Bronchial epithelial cell (primary cell): Measurements from ENCODE around the gene SLC6A3. TPM values are rescaled to one million over a fixed set of nuclear protein-coding genes. Genes with fewer than 3 reads are reported as not detected.
"Not testable (repeated sequence)": the region's sequence is repeated elsewhere in the genome, so short reads cannot be mapped to it uniquely, and the experiment has no call there.

ENCODE experiments used
- DNase-seq: peaks from one replicate; pipeline ENCODE4 v3.0.0-alpha.2; 2010; ENCODE audit warnings: low read depth
- FAIRE-seq: peaks from 2 replicates; lab custom pipeline; 2011; peaks lifted over from hg19 to GRCh38; lab: Jason Lieb, UNC
- H3K27me3 ChIP-seq: 2 replicates; pipeline ENCODE4 v1.5.1; 2011; ENCODE audit warnings: low read length; ENCODE audit not compliant: control insufficient read depth, insufficient read depth
- H3K36me3 ChIP-seq: 2 replicates; pipeline ENCODE4 v1.5.1; 2011; ENCODE audit warnings: low read length; ENCODE audit not compliant: control insufficient read depth, insufficient read depth
- H3K4me3 ChIP-seq: 2 replicates; pipeline ENCODE4 v1.5.1; 2011; ENCODE audit warnings: mild to moderate bottlenecking, low read depth, low read length, control low read depth
- total RNA-seq: library from RNA; depleted of rRNA; stranded (reverse); fragments of >200 nt; gene quantifications from 2 replicates; pipeline ENCODE4 v1.2.1, GENCODE V29; 2014
- TF ChIP-seq, protein P1 (sequence below): IDR thresholded peaks from 2 replicates; pipeline ENCODE4 v1.5.1; 2011; ENCODE audit warnings: mild to moderate bottlenecking, moderate library complexity, low read length, control low read depth, inconsistent platforms; ENCODE audit not compliant: insufficient read depth, severe bottlenecking

Gene SLC6A3
- total RNA-seq, 1 donor from 2014 or later: not detected

DNA sequence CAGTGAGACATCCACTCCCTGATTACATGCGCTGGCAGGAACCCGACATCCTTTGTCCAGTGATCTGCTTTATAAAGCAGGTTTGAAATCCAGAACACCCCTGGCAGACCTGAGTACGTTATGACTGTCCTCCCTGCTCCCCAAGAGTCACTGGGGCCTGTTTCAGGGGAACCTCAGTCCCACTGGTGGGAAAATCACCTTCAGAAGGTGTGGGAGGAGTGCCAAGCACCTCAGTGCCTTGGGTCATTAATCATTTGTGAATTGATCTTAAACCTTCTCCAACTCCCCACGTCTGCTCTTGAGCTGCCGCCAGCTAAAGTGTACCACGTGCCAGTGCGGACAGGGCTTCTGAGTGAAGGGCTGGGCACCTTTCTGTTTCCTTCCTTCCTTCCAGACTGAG lies 16.2 kb downstream of the SLC6A3 start:
- H3K4me3 ChIP-seq: no peak overlapping the region
- H3K36me3 ChIP-seq: no peaks in the 10 kb centered on the region
- no peak for FAIRE-seq
- H3K27me3 ChIP-seq: no peaks in the 10 kb centered on the region
- TF ChIP-seq, protein P1, sequence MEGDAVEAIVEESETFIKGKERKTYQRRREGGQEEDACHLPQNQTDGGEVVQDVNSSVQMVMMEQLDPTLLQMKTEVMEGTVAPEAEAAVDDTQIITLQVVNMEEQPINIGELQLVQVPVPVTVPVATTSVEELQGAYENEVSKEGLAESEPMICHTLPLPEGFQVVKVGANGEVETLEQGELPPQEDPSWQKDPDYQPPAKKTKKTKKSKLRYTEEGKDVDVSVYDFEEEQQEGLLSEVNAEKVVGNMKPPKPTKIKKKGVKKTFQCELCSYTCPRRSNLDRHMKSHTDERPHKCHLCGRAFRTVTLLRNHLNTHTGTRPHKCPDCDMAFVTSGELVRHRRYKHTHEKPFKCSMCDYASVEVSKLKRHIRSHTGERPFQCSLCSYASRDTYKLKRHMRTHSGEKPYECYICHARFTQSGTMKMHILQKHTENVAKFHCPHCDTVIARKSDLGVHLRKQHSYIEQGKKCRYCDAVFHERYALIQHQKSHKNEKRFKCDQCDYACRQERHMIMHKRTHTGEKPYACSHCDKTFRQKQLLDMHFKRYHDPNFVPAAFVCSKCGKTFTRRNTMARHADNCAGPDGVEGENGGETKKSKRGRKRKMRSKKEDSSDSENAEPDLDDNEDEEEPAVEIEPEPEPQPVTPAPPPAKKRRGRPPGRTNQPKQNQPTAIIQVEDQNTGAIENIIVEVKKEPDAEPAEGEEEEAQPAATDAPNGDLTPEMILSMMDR: no peak
- no peak for DNase-seq

DNA sequence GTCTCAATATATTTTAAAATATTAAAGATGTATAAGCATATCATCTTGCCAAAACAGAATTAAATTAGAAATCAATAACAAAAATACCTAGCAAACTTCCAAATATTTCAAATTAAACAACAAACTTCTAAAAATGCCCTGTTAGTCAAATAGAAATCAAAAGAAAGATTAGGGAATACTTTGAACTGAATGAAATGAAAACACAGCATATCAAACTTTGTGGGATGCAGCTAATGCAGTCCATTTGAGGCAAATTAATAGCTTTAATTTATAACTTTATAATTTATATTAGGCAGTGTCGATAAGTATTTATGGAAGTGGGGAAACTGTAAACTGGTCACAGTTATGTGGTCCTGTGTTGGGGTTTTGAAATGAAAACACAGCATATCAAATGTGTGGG lies 17.1 kb downstream of the SLC6A3 start:
- DNase-seq (no peak), FAIRE-seq (no peak)
- TF ChIP-seq, protein P1: no peak
- H3K27me3 ChIP-seq: no peaks in the 10 kb centered on the region
- H3K4me3 ChIP-seq: no peak overlapping the region
- H3K36me3 ChIP-seq: no peaks in the 10 kb centered on the region

DNA sequence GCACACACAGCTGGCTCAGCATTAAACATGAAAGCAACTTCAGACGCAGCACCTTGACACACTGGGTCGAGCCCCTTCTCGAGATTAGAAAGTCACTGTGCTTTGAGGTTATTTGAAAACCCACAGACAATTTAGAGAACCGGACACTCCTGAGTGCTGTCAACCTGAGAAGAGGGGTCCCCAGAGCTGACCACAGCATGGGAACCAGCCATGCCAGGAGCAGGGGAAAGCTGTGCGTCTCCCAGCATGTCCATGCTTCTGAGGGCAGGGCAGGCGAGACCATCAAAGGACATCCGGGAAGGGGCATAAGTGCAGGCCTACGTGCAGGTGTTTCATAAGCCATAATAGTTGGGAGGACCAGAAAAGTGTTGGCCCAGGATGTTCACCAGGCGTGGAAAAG lies 20.5 kb downstream of the SLC6A3 start:
- Histone ChIP-seq H3K27me3 (no peaks in the 10 kb centered on the region), H3K36me3 (no peaks in the 10 kb centered on the region), H3K4me3 (no peak overlapping the region)
- FAIRE-seq: no peak
- TF ChIP-seq, protein P1: no peak
- DNase-seq: no peak

DNA sequence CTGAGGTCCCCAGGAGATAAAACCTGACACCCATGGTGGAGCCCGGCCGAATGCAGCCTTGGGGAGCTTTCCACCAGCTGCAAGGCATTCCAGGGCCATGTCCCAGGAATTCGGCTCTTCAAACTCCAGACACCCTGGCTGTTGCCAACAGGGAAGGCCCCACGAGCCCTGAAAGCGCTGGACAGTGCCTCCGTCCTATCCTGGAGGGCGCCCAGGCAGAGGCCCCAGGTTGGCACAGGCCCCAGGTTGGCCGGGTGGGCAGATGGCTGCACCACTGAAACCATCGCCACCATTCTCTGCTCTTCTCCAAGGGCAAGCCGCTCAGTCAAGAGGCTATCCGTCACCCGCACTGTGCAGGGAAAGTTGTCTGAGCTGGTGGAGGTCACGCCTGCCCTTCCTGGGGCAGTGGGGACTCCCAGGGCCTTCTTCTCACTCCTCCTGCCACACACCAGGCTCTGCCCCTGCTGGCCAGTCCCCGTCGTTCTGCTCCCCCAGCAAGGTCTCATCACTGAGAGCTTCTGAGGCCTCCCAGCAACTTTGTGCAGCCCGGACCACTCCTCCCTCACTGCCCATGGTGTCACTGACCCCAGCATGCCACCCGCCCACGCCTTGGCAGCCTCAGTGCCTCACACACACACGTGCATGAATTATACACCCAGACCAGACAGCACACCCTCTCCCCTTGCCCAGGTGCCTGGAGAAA lies 21.2 kb downstream of the SLC6A3 start:
- DNase-seq (no peak), FAIRE-seq (no peak)
- TF ChIP-seq, protein P1: no peak
- Histone ChIP-seq H3K27me3 (no peaks in the 10 kb centered on the region), H3K36me3 (no peaks in the 10 kb centered on the region), H3K4me3 (no peak overlapping the region)

DNA sequence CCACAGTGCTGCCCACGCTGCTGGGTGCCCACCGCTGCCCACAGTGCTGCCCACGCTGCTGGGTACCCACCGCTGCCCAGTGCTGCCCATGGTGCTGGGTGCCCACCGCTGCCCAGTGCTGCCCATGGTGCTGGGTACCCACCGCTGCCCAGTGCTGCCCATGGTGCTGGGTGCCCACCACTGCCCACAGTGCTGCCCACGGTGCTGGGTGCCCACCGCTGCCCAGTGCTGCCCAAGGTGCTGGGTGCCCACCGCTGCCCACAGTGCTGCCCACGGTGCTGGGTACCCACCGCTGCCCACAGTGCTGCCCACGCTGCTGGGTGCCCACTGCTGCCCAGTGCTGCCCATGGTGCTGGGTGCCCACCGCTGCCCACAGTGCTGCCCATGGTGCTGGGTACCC lies 22.7 kb downstream of the SLC6A3 start:
- DNase-seq, H3K27me3 ChIP-seq, H3K36me3 ChIP-seq, FAIRE-seq, H3K4me3 ChIP-seq: not testable (repeated sequence)

DNA sequence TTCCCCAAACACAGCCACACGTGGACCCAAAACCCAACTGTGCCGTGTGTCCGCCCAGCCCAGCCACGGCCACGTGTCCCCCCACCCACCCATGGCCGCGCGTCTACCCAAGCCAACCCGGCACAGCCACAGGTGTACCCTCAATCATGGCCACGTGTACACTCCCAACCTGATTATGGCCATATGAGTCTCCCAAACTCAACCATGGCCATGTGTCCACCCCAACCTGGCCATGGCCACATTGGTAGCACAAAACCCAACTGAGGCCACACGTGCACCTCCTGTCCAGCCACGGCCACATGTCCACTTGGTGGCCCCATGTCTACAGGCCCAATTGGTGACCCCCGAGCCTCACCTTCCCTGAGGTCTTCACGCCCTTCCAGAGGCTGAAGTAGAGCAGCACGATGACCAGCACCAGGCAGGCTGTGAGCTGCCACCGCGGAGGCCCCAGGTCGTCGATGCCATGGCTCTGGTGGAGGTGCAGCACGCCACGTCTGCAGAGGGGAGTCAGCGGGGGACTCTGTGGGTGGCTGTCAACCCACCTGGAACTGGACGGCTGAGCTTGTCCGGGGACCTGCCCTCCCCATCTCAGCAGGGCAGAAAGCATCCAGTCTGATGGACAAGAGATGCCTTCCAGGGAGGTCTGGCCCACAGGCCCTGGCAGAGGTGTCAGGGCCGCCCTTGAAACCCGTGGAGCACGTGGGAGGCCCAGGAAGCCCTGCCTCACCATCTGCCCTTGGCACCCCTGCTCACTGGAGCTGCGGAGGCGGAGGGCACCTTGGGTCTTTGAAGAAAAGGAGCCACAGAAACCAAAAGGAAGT lies 23.5 kb downstream of the SLC6A3 start:
- Histone ChIP-seq H3K36me3 (no peaks in the 10 kb centered on the region), H3K27me3 (no peaks in the 10 kb centered on the region), H3K4me3 (no peak overlapping the region)
- DNase-seq (no peak), FAIRE-seq (no peak)
- TF ChIP-seq, protein P1: no peak
